Pulmonary artery endothelial cell (primary cell): ENCODE results near the gene KIF26B. TPM values are rescaled to one million over a fixed set of nuclear protein-coding genes. Genes with fewer than 3 reads are reported as not detected.

ENCODE experiments used
- DNase-seq: peaks from one replicate; pipeline ENCODE4 v3.0.0-alpha.2; 2011; ENCODE audit warnings: low read depth, low spot score
- total RNA-seq: library from RNA; depleted of rRNA; stranded (reverse); fragments of >200 nt; gene quantifications from 2 replicates; pipeline ENCODE4 v1.2.3, GENCODE V29; 2014

KIF26B gene
- total RNA-seq, 1 donor from 2014 or later: 0.13 TPM

- no peak for DNase-seq
Measured at GRCh38 chr1:245556057-245556456, 401.3 kb downstream of the KIF26B start.

GRCh38 chr1:245558069-245558468 lies 403.3 kb downstream of the KIF26B start:
- DNase-seq: no peak

- no peak for DNase-seq
Measured at GRCh38 chr1:245560316-245560859, 405.6 kb downstream of the KIF26B start.

GRCh38 chr1:245561665-245562234 lies 407.0 kb downstream of the KIF26B start:
- no peak for DNase-seq

- DNase-seq: no peak
Measured at GRCh38 chr1:245566134-245566533, 411.3 kb downstream of the KIF26B start.

GRCh38 chr1:245566952-245567351 lies 412.2 kb downstream of the KIF26B start:
- no peak for DNase-seq

GRCh38 chr1:245571815-245572294 lies 417.1 kb downstream of the KIF26B start:
- no peak for DNase-seq

- no peak for DNase-seq
Measured at GRCh38 chr1:245572709-245573108, 417.9 kb downstream of the KIF26B start.

GRCh38 chr1:245575710-245576109 lies 420.9 kb downstream of the KIF26B start:
- no peak for DNase-seq

GRCh38 chr1:245576323-245576722 lies 421.5 kb downstream of the KIF26B start:
- no peak for DNase-seq

- no peak for DNase-seq
Measured at GRCh38 chr1:245577191-245578157, 422.7 kb downstream of the KIF26B start.

GRCh38 chr1:245578308-245578707 lies 423.5 kb downstream of the KIF26B start:
- DNase-seq: no peak

GRCh38 chr1:245578771-245579170 lies 424.0 kb downstream of the KIF26B start:
- no peak for DNase-seq

- no peak for DNase-seq
Measured at GRCh38 chr1:245579881-245580280, 425.1 kb downstream of the KIF26B start.

GRCh38 chr1:245580651-245581050 lies 425.9 kb downstream of the KIF26B start:
- no peak for DNase-seq

- DNase-seq: no peak
Measured at GRCh38 chr1:245582026-245582425, 427.2 kb downstream of the KIF26B start.

GRCh38 chr1:245583081-245583480 lies 428.3 kb downstream of the KIF26B start:
- DNase-seq: no peak

GRCh38 chr1:245583575-245584330 lies 429.0 kb downstream of the KIF26B start:
- DNase-seq: no peak

GRCh38 chr1:245585252-245585959 lies 430.6 kb downstream of the KIF26B start:
- no peak for DNase-seq

- no peak for DNase-seq
Measured at GRCh38 chr1:245587435-245588115, 432.8 kb downstream of the KIF26B start.
